ENCODE data around the gene THSD7A. TPM values are rescaled to one million over a fixed set of nuclear protein-coding genes. Genes with fewer than 3 reads are reported as not detected.

Gene THSD7A
- total RNA-seq, 1 experiment from 2014 or later, result 0.68 TPM

DNA sequence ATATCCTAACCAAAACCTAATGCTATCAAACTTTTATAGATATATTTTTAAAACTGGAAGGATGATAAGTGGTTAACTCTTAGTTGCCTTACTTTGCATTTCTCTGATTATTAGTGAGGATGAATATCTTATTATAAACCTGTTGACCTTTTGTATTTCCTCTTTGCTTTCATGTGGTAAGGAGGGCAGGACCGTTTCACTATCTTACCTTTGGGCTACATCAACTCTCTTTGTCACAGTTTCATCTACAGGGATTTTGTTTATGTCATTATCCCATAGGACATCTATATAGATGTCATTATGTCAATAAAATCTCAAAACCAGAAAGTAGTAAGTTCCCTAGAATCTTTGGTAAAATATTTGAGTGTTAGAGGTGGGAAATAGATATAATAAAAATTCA lies 219.3 kb downstream of the THSD7A start:
- ATAC-seq (no peak), DNase-seq (ENCODE audit: low spot score) (no peak)
- Mint-ChIP-seq H3K4me1 (peaks cover 36% of the 10 kb centered on the region), H3K27ac (no peak overlapping the region), H3K27me3 (ENCODE audit: low read depth) (no peaks in the 10 kb centered on the region), H3K36me3 (no peaks in the 10 kb centered on the region), H3K4me3 (no peak overlapping the region), H3K9me3 (no peaks in the 10 kb centered on the region)
- ChIA-PET POLR2A (no interaction called here), CTCF (no interaction called here)
- no peak for TF ChIP-seq MYBL2 (CRISPR knock-in tag; IDR thresholded peaks at IDR 0.05)
- TF ChIP-seq, protein P1, sequence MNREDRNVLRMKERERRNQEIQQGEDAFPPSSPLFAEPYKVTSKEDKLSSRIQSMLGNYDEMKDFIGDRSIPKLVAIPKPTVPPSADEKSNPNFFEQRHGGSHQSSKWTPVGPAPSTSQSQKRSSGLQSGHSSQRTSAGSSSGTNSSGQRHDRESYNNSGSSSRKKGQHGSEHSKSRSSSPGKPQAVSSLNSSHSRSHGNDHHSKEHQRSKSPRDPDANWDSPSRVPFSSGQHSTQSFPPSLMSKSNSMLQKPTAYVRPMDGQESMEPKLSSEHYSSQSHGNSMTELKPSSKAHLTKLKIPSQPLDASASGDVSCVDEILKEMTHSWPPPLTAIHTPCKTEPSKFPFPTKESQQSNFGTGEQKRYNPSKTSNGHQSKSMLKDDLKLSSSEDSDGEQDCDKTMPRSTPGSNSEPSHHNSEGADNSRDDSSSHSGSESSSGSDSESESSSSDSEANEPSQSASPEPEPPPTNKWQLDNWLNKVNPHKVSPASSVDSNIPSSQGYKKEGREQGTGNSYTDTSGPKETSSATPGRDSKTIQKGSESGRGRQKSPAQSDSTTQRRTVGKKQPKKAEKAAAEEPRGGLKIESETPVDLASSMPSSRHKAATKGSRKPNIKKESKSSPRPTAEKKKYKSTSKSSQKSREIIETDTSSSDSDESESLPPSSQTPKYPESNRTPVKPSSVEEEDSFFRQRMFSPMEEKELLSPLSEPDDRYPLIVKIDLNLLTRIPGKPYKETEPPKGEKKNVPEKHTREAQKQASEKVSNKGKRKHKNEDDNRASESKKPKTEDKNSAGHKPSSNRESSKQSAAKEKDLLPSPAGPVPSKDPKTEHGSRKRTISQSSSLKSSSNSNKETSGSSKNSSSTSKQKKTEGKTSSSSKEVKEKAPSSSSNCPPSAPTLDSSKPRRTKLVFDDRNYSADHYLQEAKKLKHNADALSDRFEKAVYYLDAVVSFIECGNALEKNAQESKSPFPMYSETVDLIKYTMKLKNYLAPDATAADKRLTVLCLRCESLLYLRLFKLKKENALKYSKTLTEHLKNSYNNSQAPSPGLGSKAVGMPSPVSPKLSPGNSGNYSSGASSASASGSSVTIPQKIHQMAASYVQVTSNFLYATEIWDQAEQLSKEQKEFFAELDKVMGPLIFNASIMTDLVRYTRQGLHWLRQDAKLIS (CRISPR knock-in tag; IDR thresholded peaks at IDR 0.05; ENCODE audit: borderline replicate concordance), result no peak
- no peak for TF ChIP-seq ZNF423 (CRISPR knock-in tag; IDR thresholded peaks at IDR 0.05)
- TF ChIP-seq PRRX2 (CRISPR knock-in tag; IDR thresholded peaks at IDR 0.05), result no peak
- no peak for TF ChIP-seq SOX15 (CRISPR knock-in tag; IDR thresholded peaks at IDR 0.05)
- TF ChIP-seq, protein P2, sequence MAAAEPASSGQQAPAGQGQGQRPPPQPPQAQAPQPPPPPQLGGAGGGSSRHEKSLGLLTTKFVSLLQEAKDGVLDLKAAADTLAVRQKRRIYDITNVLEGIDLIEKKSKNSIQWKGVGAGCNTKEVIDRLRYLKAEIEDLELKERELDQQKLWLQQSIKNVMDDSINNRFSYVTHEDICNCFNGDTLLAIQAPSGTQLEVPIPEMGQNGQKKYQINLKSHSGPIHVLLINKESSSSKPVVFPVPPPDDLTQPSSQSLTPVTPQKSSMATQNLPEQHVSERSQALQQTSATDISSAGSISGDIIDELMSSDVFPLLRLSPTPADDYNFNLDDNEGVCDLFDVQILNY (CRISPR knock-in tag; IDR thresholded peaks at IDR 0.05), result no peak
- no peak for TF ChIP-seq FOXK1 (CRISPR knock-in tag; IDR thresholded peaks at IDR 0.05)
- no peak for TF ChIP-seq RELA (CRISPR knock-in tag; IDR thresholded peaks at IDR 0.05; ENCODE audit: borderline replicate concordance)
- TF ChIP-seq MXD4 (CRISPR knock-in tag; IDR thresholded peaks at IDR 0.05; ENCODE audit: borderline replicate concordance), result no peak
- no peak for TF ChIP-seq TP53 (CRISPR knock-in tag; IDR thresholded peaks at IDR 0.05)
- TF ChIP-seq, protein P3, sequence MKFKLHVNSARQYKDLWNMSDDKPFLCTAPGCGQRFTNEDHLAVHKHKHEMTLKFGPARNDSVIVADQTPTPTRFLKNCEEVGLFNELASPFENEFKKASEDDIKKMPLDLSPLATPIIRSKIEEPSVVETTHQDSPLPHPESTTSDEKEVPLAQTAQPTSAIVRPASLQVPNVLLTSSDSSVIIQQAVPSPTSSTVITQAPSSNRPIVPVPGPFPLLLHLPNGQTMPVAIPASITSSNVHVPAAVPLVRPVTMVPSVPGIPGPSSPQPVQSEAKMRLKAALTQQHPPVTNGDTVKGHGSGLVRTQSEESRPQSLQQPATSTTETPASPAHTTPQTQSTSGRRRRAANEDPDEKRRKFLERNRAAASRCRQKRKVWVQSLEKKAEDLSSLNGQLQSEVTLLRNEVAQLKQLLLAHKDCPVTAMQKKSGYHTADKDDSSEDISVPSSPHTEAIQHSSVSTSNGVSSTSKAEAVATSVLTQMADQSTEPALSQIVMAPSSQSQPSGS (CRISPR knock-in tag; IDR thresholded peaks at IDR 0.05; ENCODE audit: borderline replicate concordance, low read depth), result no peak
- TF ChIP-seq, protein P4, sequence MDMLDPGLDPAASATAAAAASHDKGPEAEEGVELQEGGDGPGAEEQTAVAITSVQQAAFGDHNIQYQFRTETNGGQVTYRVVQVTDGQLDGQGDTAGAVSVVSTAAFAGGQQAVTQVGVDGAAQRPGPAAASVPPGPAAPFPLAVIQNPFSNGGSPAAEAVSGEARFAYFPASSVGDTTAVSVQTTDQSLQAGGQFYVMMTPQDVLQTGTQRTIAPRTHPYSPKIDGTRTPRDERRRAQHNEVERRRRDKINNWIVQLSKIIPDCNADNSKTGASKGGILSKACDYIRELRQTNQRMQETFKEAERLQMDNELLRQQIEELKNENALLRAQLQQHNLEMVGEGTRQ (CRISPR knock-in tag; IDR thresholded peaks at IDR 0.05), result no peak
- TF ChIP-seq, protein P5, sequence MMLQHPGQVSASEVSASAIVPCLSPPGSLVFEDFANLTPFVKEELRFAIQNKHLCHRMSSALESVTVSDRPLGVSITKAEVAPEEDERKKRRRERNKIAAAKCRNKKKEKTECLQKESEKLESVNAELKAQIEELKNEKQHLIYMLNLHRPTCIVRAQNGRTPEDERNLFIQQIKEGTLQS (CRISPR knock-in tag; conservative IDR thresholded peaks at IDR 0.05), result no peak

DNA sequence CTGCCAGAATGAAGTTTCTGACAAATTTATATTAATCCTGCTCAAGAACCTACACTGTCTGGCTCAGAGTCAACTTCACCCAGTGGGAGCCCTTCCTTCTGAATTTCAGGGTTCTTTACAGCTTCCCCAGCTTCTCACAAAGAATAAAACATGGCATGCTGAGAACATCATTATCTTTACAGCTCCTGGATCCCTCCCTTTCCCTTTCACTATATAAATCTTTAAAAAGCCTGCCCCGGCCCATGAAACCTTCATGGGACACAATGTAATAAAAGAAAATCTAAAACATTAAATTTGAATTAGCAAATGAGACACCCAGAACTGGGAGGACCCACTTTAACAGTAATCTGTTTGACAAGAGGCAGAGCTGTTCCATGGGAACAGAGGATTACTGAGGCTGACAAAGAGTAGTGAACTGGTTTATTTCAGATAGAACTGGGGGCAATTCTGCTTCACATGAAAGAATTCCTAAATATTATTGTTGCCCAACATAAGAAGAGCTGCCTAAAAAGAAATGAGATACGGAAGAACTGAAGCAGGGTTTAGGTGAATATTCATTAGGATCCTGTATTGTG lies 222.8 kb downstream of the THSD7A start:
- H3K9me3 Mint-ChIP-seq, result no peaks in the 10 kb centered on the region
- POLR2A ChIA-PET, result no interaction called here
- no peak for DNase-seq (ENCODE audit: low spot score)
- H3K27ac Mint-ChIP-seq, result no peak overlapping the region
- peak; percentile 11; the same call in 1 of the 2 replicates for ATAC-seq
- peaks cover 40% of the 10 kb centered on the region for H3K4me1 Mint-ChIP-seq
- H3K4me3 Mint-ChIP-seq, result no peak overlapping the region
- H3K27me3 Mint-ChIP-seq (ENCODE audit: low read depth), result no peaks in the 10 kb centered on the region
- CTCF ChIA-PET, result no interaction called here
- H3K36me3 Mint-ChIP-seq, result no peaks in the 10 kb centered on the region
- TF ChIP-seq ETV6 (CRISPR knock-in tag; IDR thresholded peaks at IDR 0.05) (no peak), ESRRA (CRISPR knock-in tag; IDR thresholded peaks at IDR 0.05; ENCODE audit: borderline replicate concordance) (no peak), TP53 (CRISPR knock-in tag; IDR thresholded peaks at IDR 0.05) (no peak), ZNF263 (CRISPR knock-in tag; IDR thresholded peaks at IDR 0.05; ENCODE audit: low read depth) (no peak)
- TF ChIP-seq, protein P6, sequence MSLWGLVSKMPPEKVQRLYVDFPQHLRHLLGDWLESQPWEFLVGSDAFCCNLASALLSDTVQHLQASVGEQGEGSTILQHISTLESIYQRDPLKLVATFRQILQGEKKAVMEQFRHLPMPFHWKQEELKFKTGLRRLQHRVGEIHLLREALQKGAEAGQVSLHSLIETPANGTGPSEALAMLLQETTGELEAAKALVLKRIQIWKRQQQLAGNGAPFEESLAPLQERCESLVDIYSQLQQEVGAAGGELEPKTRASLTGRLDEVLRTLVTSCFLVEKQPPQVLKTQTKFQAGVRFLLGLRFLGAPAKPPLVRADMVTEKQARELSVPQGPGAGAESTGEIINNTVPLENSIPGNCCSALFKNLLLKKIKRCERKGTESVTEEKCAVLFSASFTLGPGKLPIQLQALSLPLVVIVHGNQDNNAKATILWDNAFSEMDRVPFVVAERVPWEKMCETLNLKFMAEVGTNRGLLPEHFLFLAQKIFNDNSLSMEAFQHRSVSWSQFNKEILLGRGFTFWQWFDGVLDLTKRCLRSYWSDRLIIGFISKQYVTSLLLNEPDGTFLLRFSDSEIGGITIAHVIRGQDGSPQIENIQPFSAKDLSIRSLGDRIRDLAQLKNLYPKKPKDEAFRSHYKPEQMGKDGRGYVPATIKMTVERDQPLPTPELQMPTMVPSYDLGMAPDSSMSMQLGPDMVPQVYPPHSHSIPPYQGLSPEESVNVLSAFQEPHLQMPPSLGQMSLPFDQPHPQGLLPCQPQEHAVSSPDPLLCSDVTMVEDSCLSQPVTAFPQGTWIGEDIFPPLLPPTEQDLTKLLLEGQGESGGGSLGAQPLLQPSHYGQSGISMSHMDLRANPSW (CRISPR knock-in tag; conservative IDR thresholded peaks at IDR 0.05; ENCODE audit: low read depth), result no peak
